Esophagus muscularis mucosa (tissue), 4 donors: ENCODE results near the gene TRIM33. TPM values are rescaled to one million over a fixed set of nuclear protein-coding genes. Genes with fewer than 3 reads are reported as not detected.
A peak's percentile ranks its signal among the peaks of the same experiment; 100 is the strongest.
"Not testable (repeated sequence)": the region's sequence is repeated elsewhere in the genome, so short reads cannot be mapped to it uniquely, and the experiment has no call there.

Source experiments
- DNase-seq: peaks from one replicate; pipeline ENCODE4 v3.0.0-alpha.2; 2017; ENCODE audit errors: extremely low spot score
- H3K27ac ChIP-seq, 4 donors: fragments of 200-600 bp; sonication (generic); replicated peaks in 1 of 4; 1 replicate in 3 of 4; 2 replicates in 1 of 4; pipeline ENCODE4 v1.5.1; 2016 to 2019; ENCODE audit warnings: mild to moderate bottlenecking in 1 of 4
- H3K27me3 ChIP-seq, 4 donors: fragments of 200-600 bp; sonication (generic); one replicate each; pipeline versions ENCODE4 v1.5.1 to v1.6.0; 2016 to 2019
- H3K36me3 ChIP-seq, 4 donors: fragments of 200-600 bp; sonication (generic); one replicate each; pipeline ENCODE4 v1.5.1; 2016 to 2019
- H3K4me1 ChIP-seq, 4 donors: fragments of 200-600 bp; sonication (generic); one replicate each; pipeline ENCODE4 v1.5.1; 2016 to 2019
- H3K4me3 ChIP-seq, 4 donors: fragments of 200-600 bp; sonication (generic); 1 replicate in 2 of 4; 2 replicates in 2 of 4; pipeline ENCODE4 v1.5.1; 2016 to 2019; ENCODE audit warnings: mild to moderate bottlenecking in 4 of 4, moderate library complexity in 1 of 4
- H3K9me3 ChIP-seq, 4 donors: fragments of 200-600 bp; sonication (generic); 1 replicate in 3 of 4; 2 replicates in 1 of 4; pipeline ENCODE4 v1.5.1; 2016 to 2019
- EP300 ChIP-seq: sonication (generic); formaldehyde crosslinking; IDR thresholded peaks from one replicate; pipeline ENCODE4 v1.6.1; 2017; ENCODE audit warnings: antibody characterized with exemption
- POLR2A ChIP-seq: fragments of 450-650 bp; IDR thresholded peaks from one replicate; pipeline ENCODE4 v1.6.1; 2017; ENCODE audit warnings: antibody characterized with exemption, moderate library complexity, mild to moderate bottlenecking, low read depth
- POLR2AphosphoS5 ChIP-seq, 2 donors: sonication (generic); formaldehyde crosslinking; IDR thresholded peaks; one replicate each; pipeline ENCODE4 v1.6.1; 2017; ENCODE audit warnings: antibody characterized with exemption in 2 of 2
- WGBS: methylation state at CpG from one replicate; pipeline ENCODE4 v1.1.5; 2018; 5-methylcytosine and 5-hydroxymethylcytosine counted together
- intact Hi-C: fragments of 100-400 bp; cut with DNase I; formaldehyde crosslinking; loops from one replicate; pipeline ENCODE4 v1.15.1; 2023
- total RNA-seq, 4 donors: library from RNA; depleted of rRNA; stranded (reverse); fragments of >200 nt; gene quantifications; one replicate each; pipeline versions ENCODE4 v1.1.0 to v1.2.1, GENCODE V29; 2016
- TF ChIP-seq, protein P1 (sequence below), 3 experiments: fragments of 200-600 bp in 2 of 3; fragments of 450-650 bp in 1 of 3; sonication (generic) in 2 of 3; IDR thresholded peaks; one replicate each; pipeline ENCODE4 v1.5.1; 2017 to 2019; ENCODE audit warnings: antibody characterized with exemption in 3 of 3, mild to moderate bottlenecking in 2 of 3, moderate library complexity in 1 of 3

Gene TRIM33
- total RNA-seq, 4 donors from 2014 or later: 28.0 to 36.6 (median 29.5) TPM

- Histone ChIP-seq H3K9me3 (peaks cover 0 to 10% (median 8%) of the 10 kb centered on the region in 4 donors), H3K4me1 (peaks cover 0 to 52% (median 41%) of the 10 kb centered on the region in 4 donors), H3K36me3 (no peaks in the 10 kb centered on the region), H3K27ac (peak overlapping the region; percentile 54 to 82 (median 72)), H3K27me3 (no peaks in the 10 kb centered on the region), H3K4me3 (no peak overlapping the region)
- intact Hi-C loops: no loop called here
- WGBS: 27% methylated on average over 1 of the region's 1 CpG
- TF ChIP-seq EP300 (no peak), POLR2A (no peak), POLR2AphosphoS5 (IDR thresholded peaks at IDR 0.05) (no peak)
- TF ChIP-seq, protein P1, sequence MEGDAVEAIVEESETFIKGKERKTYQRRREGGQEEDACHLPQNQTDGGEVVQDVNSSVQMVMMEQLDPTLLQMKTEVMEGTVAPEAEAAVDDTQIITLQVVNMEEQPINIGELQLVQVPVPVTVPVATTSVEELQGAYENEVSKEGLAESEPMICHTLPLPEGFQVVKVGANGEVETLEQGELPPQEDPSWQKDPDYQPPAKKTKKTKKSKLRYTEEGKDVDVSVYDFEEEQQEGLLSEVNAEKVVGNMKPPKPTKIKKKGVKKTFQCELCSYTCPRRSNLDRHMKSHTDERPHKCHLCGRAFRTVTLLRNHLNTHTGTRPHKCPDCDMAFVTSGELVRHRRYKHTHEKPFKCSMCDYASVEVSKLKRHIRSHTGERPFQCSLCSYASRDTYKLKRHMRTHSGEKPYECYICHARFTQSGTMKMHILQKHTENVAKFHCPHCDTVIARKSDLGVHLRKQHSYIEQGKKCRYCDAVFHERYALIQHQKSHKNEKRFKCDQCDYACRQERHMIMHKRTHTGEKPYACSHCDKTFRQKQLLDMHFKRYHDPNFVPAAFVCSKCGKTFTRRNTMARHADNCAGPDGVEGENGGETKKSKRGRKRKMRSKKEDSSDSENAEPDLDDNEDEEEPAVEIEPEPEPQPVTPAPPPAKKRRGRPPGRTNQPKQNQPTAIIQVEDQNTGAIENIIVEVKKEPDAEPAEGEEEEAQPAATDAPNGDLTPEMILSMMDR (IDR thresholded peaks at IDR 0.05): peak in 1 of 3 experiments; percentile 10
- no peak for DNase-seq
Measured at GRCh38 chr1:114369930-114370329, 141.1 kb downstream of the TRIM33 start.

GRCh38 chr1:114369266-114369919 lies 141.6 kb downstream of the TRIM33 start:
- peak overlapping the region; percentile 54 to 82 (median 72) for H3K27ac ChIP-seq
- not testable (repeated sequence) for H3K27me3 ChIP-seq

GRCh38 chr1:114368560-114369255 lies 142.3 kb downstream of the TRIM33 start:
- intact Hi-C loops: no loop called here

More at GRCh38 chr1:114369266-114369919, 141.6 kb downstream of the TRIM33 start:
- H3K36me3 ChIP-seq, H3K9me3 ChIP-seq, H3K4me3 ChIP-seq, DNase-seq, intact Hi-C loops: not testable (repeated sequence)
- H3K4me1 ChIP-seq: peaks cover 0 to 52% (median 41%) of the 10 kb centered on the region in 4 donors
- WGBS: 73% methylated on average over 5 of the region's 5 CpGs

GRCh38 chr1:114367810-114368209 lies 143.2 kb downstream of the TRIM33 start:
- WGBS: 92% methylated on average over 2 of the region's 2 CpGs
- Histone ChIP-seq H3K9me3 (peaks cover 0 to 11% (median 9%) of the 10 kb centered on the region in 4 donors), H3K27me3 (no peaks in the 10 kb centered on the region), H3K4me1 (peaks cover 0 to 50% (median 39%) of the 10 kb centered on the region in 4 donors), H3K27ac (peak overlapping the region in 2 of 4 donors; percentile 73 to 82), H3K4me3 (no peak overlapping the region), H3K36me3 (no peaks in the 10 kb centered on the region)
- no peak for TF ChIP-seq POLR2A
- TF ChIP-seq, protein P1 (IDR thresholded peaks at IDR 0.05): no peak
- no peak for TF ChIP-seq POLR2AphosphoS5 (IDR thresholded peaks at IDR 0.05)
- intact Hi-C loops: no loop called here
- DNase-seq: no peak

More at GRCh38 chr1:114368560-114369255, 142.3 kb downstream of the TRIM33 start:
- H3K4me1 ChIP-seq: peaks cover 0 to 52% (median 41%) of the 10 kb centered on the region in 4 donors
- no peaks in the 10 kb centered on the region for H3K36me3 ChIP-seq
- 88% methylated on average over 15 of the region's 15 CpGs for WGBS
- no peak for DNase-seq
- H3K27ac ChIP-seq: peak overlapping the region; percentile 54 to 82 (median 72)
- H3K27me3 ChIP-seq: no peaks in the 10 kb centered on the region
- H3K4me3 ChIP-seq: no peak overlapping the region
- TF ChIP-seq, protein P1 (IDR thresholded peaks at IDR 0.05): no peak
- TF ChIP-seq EP300 (no peak), POLR2A (no peak), POLR2AphosphoS5 (IDR thresholded peaks at IDR 0.05) (no peak)
- peaks cover 0 to 4% (median under 1%) of the 10 kb centered on the region in 4 donors for H3K9me3 ChIP-seq

- DNase-seq, H3K27me3 ChIP-seq, H3K27ac ChIP-seq, H3K4me3 ChIP-seq, H3K36me3 ChIP-seq, intact Hi-C loops: not testable (repeated sequence)
- 93% methylated on average over 2 of the region's 2 CpGs for WGBS
- Histone ChIP-seq H3K4me1 (peaks cover 0 to 13% (median 10%) of the 10 kb centered on the region in 4 donors), H3K9me3 (peaks cover 0 to 15% (median 10%) of the 10 kb centered on the region in 4 donors)
Measured at GRCh38 chr1:114363230-114363629, 147.8 kb downstream of the TRIM33 start.
